DOHH2 (cell line): ENCODE results near the gene STK32C.

ENCODE experiments used
- H3F3A ChIP-seq: fragments of 200-600 bp; sonication (generic), shearing (Covaris generic); 2 replicates; pipeline ENCODE4 v1.6.0; 2016; ENCODE audit warnings: antibody characterized with exemption, mild to moderate bottlenecking; ENCODE audit not compliant: control insufficient read depth, insufficient read depth
- H3K27ac ChIP-seq: fragments of 200-600 bp; sonication (generic); 2 replicates; pipeline ENCODE4 v1.5.1; 2014; ENCODE audit warnings: low read depth, mild to moderate bottlenecking, low read length, moderate library complexity
- H3K27me3 ChIP-seq: fragments of 200-600 bp; sonication (generic); 2 replicates; pipeline ENCODE4 v1.6.1; 2014; ENCODE audit warnings: mild to moderate bottlenecking, low read length, mixed read lengths; ENCODE audit not compliant: control insufficient read depth
- H3K36me3 ChIP-seq: fragments of 200-600 bp; sonication (generic); 2 replicates; pipeline ENCODE4 v1.6.1; 2014; ENCODE audit warnings: mild to moderate bottlenecking, low read length, moderate library complexity, mixed read lengths; ENCODE audit not compliant: control insufficient read depth
- H3K4me1 ChIP-seq: fragments of 200-600 bp; sonication (generic); 2 replicates; pipeline ENCODE4 v1.6.1; 2014; ENCODE audit warnings: mild to moderate bottlenecking, low read length, mixed read lengths; ENCODE audit not compliant: control insufficient read depth
- H3K4me2 ChIP-seq: fragments of 200-600 bp; sonication (generic); 2 replicates; pipeline ENCODE4 v1.6.0; 2014; ENCODE audit warnings: mild to moderate bottlenecking, low read length, moderate library complexity
- H3K4me3 ChIP-seq: fragments of 200-600 bp; sonication (generic); 2 replicates; pipeline ENCODE4 v1.5.1; 2014; ENCODE audit warnings: mild to moderate bottlenecking, low read length, mixed read lengths
- H3K79me2 ChIP-seq: fragments of 200-600 bp; sonication (generic); 2 replicates; pipeline ENCODE4 v1.6.1; 2014; ENCODE audit warnings: mild to moderate bottlenecking, low read length, mixed read lengths; ENCODE audit not compliant: control insufficient read depth
- H3K9me2 ChIP-seq: fragments of 200-600 bp; sonication (generic); replicated peaks from 2 replicates; pipeline ENCODE4 v1.6.1; 2014; ENCODE audit warnings: mild to moderate bottlenecking, low read length, mixed read lengths; ENCODE audit not compliant: control insufficient read depth
- H3K9me3 ChIP-seq: fragments of 200-600 bp; sonication (generic); 2 replicates; pipeline ENCODE4 v1.6.1; 2014; ENCODE audit warnings: antibody characterized with exemption, low read length, mixed read lengths; ENCODE audit not compliant: control insufficient read depth, insufficient read depth
- H4K20me1 ChIP-seq: fragments of 200-600 bp; sonication (generic); 2 replicates; pipeline ENCODE4 v1.6.0; 2014; ENCODE audit warnings: low read depth, mild to moderate bottlenecking, antibody characterized with exemption, low read length, moderate library complexity; ENCODE audit not compliant: control insufficient read depth, insufficient read depth
- EZH2phosphoT487 ChIP-seq: fragments of 200-600 bp; sonication (generic); IDR thresholded peaks from 2 replicates; pipeline ENCODE4 v1.6.1; 2017; ENCODE audit warnings: borderline replicate concordance, mild to moderate bottlenecking, antibody characterized with exemption, low read length, moderate library complexity, mixed read lengths
- TF ChIP-seq, protein P1 (sequence below): fragments of 200-600 bp; sonication (generic); IDR thresholded peaks from one replicate; pipeline ENCODE4 v1.5.1; 2014; ENCODE audit warnings: antibody characterized with exemption, mild to moderate bottlenecking, low read depth, low read length; ENCODE audit not compliant: poor library complexity, severe bottlenecking

Gene STK32C

GRCh38 chr10:132212816-132213215 lies 94.9 kb downstream of the STK32C start:
- H3K9me3 ChIP-seq, result peaks cover 3% of the 10 kb centered on the region
- TF ChIP-seq, protein P1, sequence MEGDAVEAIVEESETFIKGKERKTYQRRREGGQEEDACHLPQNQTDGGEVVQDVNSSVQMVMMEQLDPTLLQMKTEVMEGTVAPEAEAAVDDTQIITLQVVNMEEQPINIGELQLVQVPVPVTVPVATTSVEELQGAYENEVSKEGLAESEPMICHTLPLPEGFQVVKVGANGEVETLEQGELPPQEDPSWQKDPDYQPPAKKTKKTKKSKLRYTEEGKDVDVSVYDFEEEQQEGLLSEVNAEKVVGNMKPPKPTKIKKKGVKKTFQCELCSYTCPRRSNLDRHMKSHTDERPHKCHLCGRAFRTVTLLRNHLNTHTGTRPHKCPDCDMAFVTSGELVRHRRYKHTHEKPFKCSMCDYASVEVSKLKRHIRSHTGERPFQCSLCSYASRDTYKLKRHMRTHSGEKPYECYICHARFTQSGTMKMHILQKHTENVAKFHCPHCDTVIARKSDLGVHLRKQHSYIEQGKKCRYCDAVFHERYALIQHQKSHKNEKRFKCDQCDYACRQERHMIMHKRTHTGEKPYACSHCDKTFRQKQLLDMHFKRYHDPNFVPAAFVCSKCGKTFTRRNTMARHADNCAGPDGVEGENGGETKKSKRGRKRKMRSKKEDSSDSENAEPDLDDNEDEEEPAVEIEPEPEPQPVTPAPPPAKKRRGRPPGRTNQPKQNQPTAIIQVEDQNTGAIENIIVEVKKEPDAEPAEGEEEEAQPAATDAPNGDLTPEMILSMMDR, result no peak
- TF ChIP-seq EZH2phosphoT487, result no peak
- H3K4me3 ChIP-seq, result no peak overlapping the region

GRCh38 chr10:132211246-132211645 lies 96.5 kb downstream of the STK32C start:
- Histone ChIP-seq H3K9me2 (no peaks in the 10 kb centered on the region), H3K4me1 (no peaks in the 10 kb centered on the region), H3K27me3 (no peaks in the 10 kb centered on the region), H3K79me2 (no peaks in the 10 kb centered on the region), H3F3A (no peaks in the 10 kb centered on the region), H3K27ac (no peak overlapping the region), H3K4me2 (no peak overlapping the region), H3K4me3 (no peak overlapping the region), H3K36me3 (no peaks in the 10 kb centered on the region), H4K20me1 (no peaks in the 10 kb centered on the region), H3K9me3 (no peaks in the 10 kb centered on the region)
- TF ChIP-seq, protein P1, result no peak
- TF ChIP-seq EZH2phosphoT487, result no peak

More at GRCh38 chr10:132212816-132213215, 94.9 kb downstream of the STK32C start:
- Histone ChIP-seq H3K27ac (no peak overlapping the region), H3K9me2 (no peaks in the 10 kb centered on the region), H3F3A (no peaks in the 10 kb centered on the region), H3K36me3 (no peaks in the 10 kb centered on the region), H3K79me2 (no peaks in the 10 kb centered on the region), H3K27me3 (no peaks in the 10 kb centered on the region), H3K4me2 (no peak overlapping the region), H3K4me1 (no peaks in the 10 kb centered on the region), H4K20me1 (no peaks in the 10 kb centered on the region)

GRCh38 chr10:132210766-132211165 lies 97.0 kb downstream of the STK32C start:
- H3K79me2 ChIP-seq, result no peaks in the 10 kb centered on the region
- H3F3A ChIP-seq, result no peaks in the 10 kb centered on the region
- H3K36me3 ChIP-seq, result no peaks in the 10 kb centered on the region
- no peaks in the 10 kb centered on the region for H4K20me1 ChIP-seq
- H3K9me2 ChIP-seq, result no peaks in the 10 kb centered on the region
- H3K27me3 ChIP-seq, result no peaks in the 10 kb centered on the region
- H3K27ac ChIP-seq, result no peak overlapping the region
- H3K4me2 ChIP-seq, result no peak overlapping the region
- H3K4me1 ChIP-seq, result no peaks in the 10 kb centered on the region
- no peak for TF ChIP-seq EZH2phosphoT487
- no peak overlapping the region for H3K4me3 ChIP-seq
- H3K9me3 ChIP-seq, result no peaks in the 10 kb centered on the region

DNA sequence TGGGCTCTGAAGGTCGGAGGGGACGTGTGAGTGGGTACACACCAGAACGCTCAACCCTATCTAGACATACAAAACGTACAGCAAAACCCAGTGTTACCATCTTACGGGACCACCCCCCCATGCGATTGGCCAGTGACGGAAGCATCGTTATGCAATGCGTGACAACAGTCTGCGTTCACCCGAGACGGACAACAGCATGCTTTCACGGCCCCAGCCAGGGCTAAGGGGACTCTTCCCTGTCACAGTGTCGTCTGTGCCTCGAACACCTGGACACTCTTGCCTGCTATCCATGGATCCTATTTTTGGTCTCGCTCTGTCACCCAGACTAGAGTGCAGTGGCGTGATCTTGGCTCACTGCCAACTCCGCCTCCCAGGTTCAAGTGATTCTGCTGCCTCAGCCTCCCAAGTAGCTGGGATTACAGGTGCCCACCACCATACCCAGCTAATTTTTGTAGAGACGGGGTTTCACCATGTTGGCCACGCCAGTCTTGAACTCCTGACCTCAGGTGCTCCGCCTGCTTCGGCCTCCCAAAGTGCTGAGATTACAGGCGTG lies 97.7 kb downstream of the STK32C start:
- Histone ChIP-seq H3K9me3 (no peaks in the 10 kb centered on the region), H3K79me2 (no peaks in the 10 kb centered on the region), H3K36me3 (no peaks in the 10 kb centered on the region), H3K27ac (no peak overlapping the region), H3K9me2 (no peaks in the 10 kb centered on the region), H3F3A (no peaks in the 10 kb centered on the region), H3K4me2 (no peak overlapping the region), H3K4me3 (no peak overlapping the region), H4K20me1 (no peaks in the 10 kb centered on the region), H3K4me1 (no peaks in the 10 kb centered on the region), H3K27me3 (no peaks in the 10 kb centered on the region)
- TF ChIP-seq, protein P1, result no peak
- TF ChIP-seq EZH2phosphoT487, result no peak
